GM12872 (cell line): ENCODE results near the gene CTPS2.

ENCODE experiments used
- TF ChIP-seq, protein P1 (sequence below): IDR thresholded peaks from 3 replicates; pipeline ENCODE4 v1.5.1; 2011; ENCODE audit warnings: low read depth, mild to moderate bottlenecking, low read length, moderate library complexity; ENCODE audit not compliant: insufficient read depth

CTPS2 gene

GRCh38 chrX:16661495-16661894 lies 51.0 kb downstream of the CTPS2 start:
- TF ChIP-seq, protein P1, sequence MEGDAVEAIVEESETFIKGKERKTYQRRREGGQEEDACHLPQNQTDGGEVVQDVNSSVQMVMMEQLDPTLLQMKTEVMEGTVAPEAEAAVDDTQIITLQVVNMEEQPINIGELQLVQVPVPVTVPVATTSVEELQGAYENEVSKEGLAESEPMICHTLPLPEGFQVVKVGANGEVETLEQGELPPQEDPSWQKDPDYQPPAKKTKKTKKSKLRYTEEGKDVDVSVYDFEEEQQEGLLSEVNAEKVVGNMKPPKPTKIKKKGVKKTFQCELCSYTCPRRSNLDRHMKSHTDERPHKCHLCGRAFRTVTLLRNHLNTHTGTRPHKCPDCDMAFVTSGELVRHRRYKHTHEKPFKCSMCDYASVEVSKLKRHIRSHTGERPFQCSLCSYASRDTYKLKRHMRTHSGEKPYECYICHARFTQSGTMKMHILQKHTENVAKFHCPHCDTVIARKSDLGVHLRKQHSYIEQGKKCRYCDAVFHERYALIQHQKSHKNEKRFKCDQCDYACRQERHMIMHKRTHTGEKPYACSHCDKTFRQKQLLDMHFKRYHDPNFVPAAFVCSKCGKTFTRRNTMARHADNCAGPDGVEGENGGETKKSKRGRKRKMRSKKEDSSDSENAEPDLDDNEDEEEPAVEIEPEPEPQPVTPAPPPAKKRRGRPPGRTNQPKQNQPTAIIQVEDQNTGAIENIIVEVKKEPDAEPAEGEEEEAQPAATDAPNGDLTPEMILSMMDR = no peak

GRCh38 chrX:16659321-16659720 lies 53.1 kb downstream of the CTPS2 start:
- TF ChIP-seq, protein P1 = no peak

- TF ChIP-seq, protein P1 = no peak
Observed at GRCh38 chrX:16658284-16658683, 54.2 kb downstream of the CTPS2 start.

GRCh38 chrX:16654093-16654492 lies 58.4 kb downstream of the CTPS2 start:
- TF ChIP-seq, protein P1 = no peak

GRCh38 chrX:16653424-16653823 lies 59.0 kb downstream of the CTPS2 start:
- TF ChIP-seq, protein P1 = no peak

DNA sequence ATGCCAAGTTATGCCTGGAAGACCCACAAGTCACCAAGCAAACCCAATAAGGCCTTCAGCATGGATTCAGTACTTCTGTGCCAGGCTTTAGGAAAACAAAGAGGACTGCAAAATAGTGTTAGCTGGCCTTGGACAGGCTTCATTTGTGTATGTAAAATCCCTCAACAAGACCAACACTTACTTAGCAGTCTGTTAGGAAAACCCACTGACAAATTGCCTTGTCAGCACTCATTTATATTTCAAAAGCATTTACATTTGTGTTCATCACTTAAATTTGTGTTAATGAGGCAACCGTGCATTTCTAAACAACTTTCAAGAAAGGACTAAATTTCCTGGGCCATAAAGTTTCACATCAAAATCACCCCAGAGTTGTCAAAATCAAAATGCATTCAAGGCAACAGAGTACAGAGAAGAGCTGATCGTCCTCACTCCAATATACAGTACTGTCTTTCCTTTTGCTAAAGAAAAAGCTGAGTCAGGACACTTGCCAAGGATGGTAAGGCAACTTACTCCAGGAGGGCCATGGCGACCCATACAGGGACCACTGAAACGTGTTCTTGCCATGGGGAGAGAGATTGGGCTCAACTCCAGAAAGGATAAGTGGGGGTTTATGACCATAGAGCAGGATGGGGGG lies 61.0 kb downstream of the CTPS2 start:
- TF ChIP-seq, protein P1 = no peak

DNA sequence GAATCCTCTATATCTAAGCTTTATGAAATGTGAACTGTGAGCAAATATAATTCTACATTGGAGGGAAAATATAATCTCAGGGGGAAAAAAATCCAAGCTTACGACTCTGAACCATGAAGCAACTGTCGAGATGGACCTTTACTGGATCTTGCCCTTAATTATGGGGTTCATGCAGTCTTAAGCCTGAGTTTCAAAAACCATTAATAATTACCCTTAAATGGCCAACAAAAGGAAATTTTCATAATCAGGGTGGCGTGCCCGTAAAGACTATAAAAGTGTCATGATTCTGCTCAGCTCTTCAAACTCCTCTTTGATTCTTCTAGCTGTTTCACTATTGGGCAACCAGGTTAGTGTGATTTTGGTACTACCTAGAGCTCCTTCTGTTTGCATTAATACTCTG lies 62.6 kb downstream of the CTPS2 start, which contains the start of gene S100G:
S100G (plus strand) TSS at position 301 of the 400 bp plus-strand sequence. CDS start 849 bp downstream, outside the sequence.
- TF ChIP-seq, protein P1 = no peak
